ENCODE measurements around the gene HCN4.

- TF ChIP-seq EZH2 (IDR thresholded peaks at IDR 0.05) (no peak), POLR2AphosphoS5 (IDR thresholded peaks at IDR 0.05; ENCODE audit: borderline replicate concordance, low read depth, low read length) (no peak), FOXP2 (optimal IDR thresholded peaks at IDR 0.05; ENCODE audit: control extremely low read depth, extremely low read length, insufficient read depth) (no peak)
These were observed 18.9 kb upstream of the HCN4 start for GRCh38 chr15:73387507-73388255.
